ENCODE results near the gene MAGI2. TPM values are rescaled to one million over a fixed set of nuclear protein-coding genes. Genes with fewer than 3 reads are reported as not detected.

Gene MAGI2
- total and polyA plus RNA-seq, 2 donors (not counting 3 experiments of a cell fraction or from before 2014, with no cell fraction given) = 0.28 to 6.0 TPM

GRCh38 chr7:79091661-79092060, 361.8 kb downstream of the MAGI2 start:
- Histone ChIP-seq H3K4me2 (ENCODE audit: insufficient read depth, low read length) (no peak overlapping the region), H3K36me3 (ENCODE audit: control insufficient read depth in 2 of 2, extremely low read depth in 1 of 2, insufficient read depth in 2 of 2, low read length in 2 of 2) (no peaks in the 10 kb centered on the region), H3K4me3 (replicated peaks in 1 of 3; ENCODE audit: insufficient read depth in 1 of 3, low read depth in 1 of 3, low read length in 3 of 3) (no peak overlapping the region), H3K4me1 (ENCODE audit: control insufficient read depth, extremely low read depth, insufficient read depth, low read length) (peaks cover 17% of the 10 kb centered on the region), H3K9me3 (replicated peaks; ENCODE audit: control insufficient read depth, insufficient read depth, low read length) (no peaks in the 10 kb centered on the region), H3K9me1 (replicated peaks; ENCODE audit: control insufficient read depth, extremely low read depth, insufficient read depth, low read length) (no peaks in the 10 kb centered on the region), H3K9ac (replicated peaks; ENCODE audit: extremely low read depth, insufficient read depth, low read length) (no peak overlapping the region), H3K27ac (ENCODE audit: insufficient read depth, low read depth, low read length) (no peak overlapping the region), H2AFZ (ENCODE audit: low read depth, low read length) (no peak overlapping the region), H3K27me3 (ENCODE audit: control insufficient read depth in 2 of 2, insufficient read depth in 2 of 2, low read length in 2 of 2) (no peaks in the 10 kb centered on the region), H3K79me2 (ENCODE audit: control insufficient read depth, insufficient read depth, low read length) (no peaks in the 10 kb centered on the region), H4K20me1 (replicated peaks; ENCODE audit: control insufficient read depth, extremely low read depth, insufficient read depth, low read length) (no peaks in the 10 kb centered on the region)
- TF ChIP-seq POLR2A (IDR thresholded peaks at IDR 0.05; ENCODE audit: low read depth, low read length) (no peak), EZH2 (IDR thresholded peaks at IDR 0.05; ENCODE audit: borderline replicate concordance, low read depth, low read length, severe bottlenecking) (no peak), CTCF (IDR thresholded peaks at IDR 0.05; ENCODE audit: extremely low read depth in 1 of 2, insufficient read depth in 1 of 2, low read depth in 1 of 2, low read length in 2 of 2) (no peak), FOS (IDR thresholded peaks at IDR 0.05; ENCODE audit: borderline replicate concordance, insufficient read depth, low read length) (no peak), GATA2 (IDR thresholded peaks at IDR 0.05; ENCODE audit: insufficient read depth, insufficient read length, low read depth, low read length) (no peak), POLR2AphosphoS5 (IDR thresholded peaks at IDR 0.05; ENCODE audit: insufficient read depth, low read depth, low read length) (no peak), JUN (IDR thresholded peaks at IDR 0.05; ENCODE audit: borderline replicate concordance, insufficient read depth, insufficient read length, low read depth) (no peak), MYC (IDR thresholded peaks at IDR 0.05; ENCODE audit: low read depth, low read length) (no peak)
- TF ChIP-seq, protein P1, sequence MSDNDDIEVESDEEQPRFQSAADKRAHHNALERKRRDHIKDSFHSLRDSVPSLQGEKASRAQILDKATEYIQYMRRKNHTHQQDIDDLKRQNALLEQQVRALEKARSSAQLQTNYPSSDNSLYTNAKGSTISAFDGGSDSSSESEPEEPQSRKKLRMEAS (IDR thresholded peaks at IDR 0.05; ENCODE audit: insufficient read depth, insufficient read length) = no peak
- POLR2A ChIA-PET = no interaction called here
- intact Hi-C loops (cut with micrococcal nuclease) (loop anchor here (5.0 kb wide), 1 partner anchor 1079 kb away; no protein-coding TSS in a partner anchor), dilution Hi-C loops (cut with MboI; ENCODE audit: extremely low pct_ligation_motif_present, low sequenced_read_pairs) (no loop called here)
- DNase-seq (ENCODE audit: low read depth, low spot score) (no peak), FAIRE-seq (no peak)
- CTCF ChIA-PET = interaction anchor here (1.1 kb wide), 1 partner anchor 23 kb away, joined by 4 read pairs; no protein-coding TSS in a partner anchor
- no TSS peak for BruUV-seq (replicated peaks)
